ENCODE results near the gene SEMA3D. TPM values are rescaled to one million over a fixed set of nuclear protein-coding genes. Genes with fewer than 3 reads are reported as not detected.

SEMA3D gene
- total and polyA plus RNA-seq, 4 donors, result 0.18 to 1.2 (median 0.72) TPM

- no peak for TF ChIP-seq SP1 (IDR thresholded peaks at IDR 0.05)
- TF ChIP-seq NR2F2 (IDR thresholded peaks at IDR 0.05), result no peak
- no peak for TF ChIP-seq RXRA (IDR thresholded peaks at IDR 0.05)
- TF ChIP-seq TAF1 (conservative IDR thresholded peaks at IDR 0.05), result no peak
- no peak for TF ChIP-seq HNF4A (conservative IDR thresholded peaks at IDR 0.05)
- no peak for TF ChIP-seq CTCF (IDR thresholded peaks at IDR 0.05; ENCODE audit: low read depth, low read length, missing input control)
- no peaks in the 10 kb centered on the region for H3K9me3 ChIP-seq (ENCODE audit: control insufficient read depth in 4 of 4, low read length in 3 of 4)
- no peak overlapping the region for H3K9ac ChIP-seq (ENCODE audit: low read depth in 1 of 2, low read length in 2 of 2)
- no peak overlapping the region for H3K4me3 ChIP-seq (ENCODE audit: low read depth in 1 of 3, low read length in 3 of 3)
- DNase-seq (ENCODE audit: low spot score), result no peak
- WGBS, result 83% methylated on average over 2 of the region's 2 CpGs
- H3K4me1 ChIP-seq (ENCODE audit: control insufficient read depth in 4 of 4, insufficient read depth in 4 of 4, low read length in 3 of 4), result no peaks in the 10 kb centered on the region
- H3K36me3 ChIP-seq (ENCODE audit: control insufficient read depth in 4 of 4, insufficient read depth in 3 of 4, low read depth in 1 of 4, low read length in 3 of 4), result no peaks in the 10 kb centered on the region
- no peak overlapping the region for H3K27ac ChIP-seq (ENCODE audit: low read depth in 1 of 2, low read length in 2 of 2)
- H3K27me3 ChIP-seq (ENCODE audit: control insufficient read depth in 4 of 4, insufficient read depth in 4 of 4, low read length in 3 of 4), result no peaks in the 10 kb centered on the region
Measured at GRCh38 chr7:85232068-85232467, 45.2 kb upstream of the SEMA3D start.

GRCh38 chr7:85230623-85231022 is 43.8 kb upstream of the SEMA3D start:
- WGBS, result 81% methylated on average over 3 of the region's 3 CpGs
- Histone ChIP-seq H3K27ac (ENCODE audit: low read depth in 1 of 2, low read length in 2 of 2) (no peak overlapping the region), H3K27me3 (ENCODE audit: control insufficient read depth in 4 of 4, insufficient read depth in 4 of 4, low read length in 3 of 4) (no peaks in the 10 kb centered on the region), H3K4me3 (ENCODE audit: low read depth in 1 of 3, low read length in 3 of 3) (no peak overlapping the region), H3K36me3 (ENCODE audit: control insufficient read depth in 4 of 4, insufficient read depth in 3 of 4, low read depth in 1 of 4, low read length in 3 of 4) (no peaks in the 10 kb centered on the region), H3K4me1 (ENCODE audit: control insufficient read depth in 4 of 4, insufficient read depth in 4 of 4, low read length in 3 of 4) (no peaks in the 10 kb centered on the region), H3K9ac (ENCODE audit: low read depth in 1 of 2, low read length in 2 of 2) (no peak overlapping the region), H3K9me3 (ENCODE audit: control insufficient read depth in 4 of 4, low read length in 3 of 4) (no peaks in the 10 kb centered on the region)
- TF ChIP-seq REST (IDR thresholded peaks at IDR 0.05) (no peak), YY1 (IDR thresholded peaks at IDR 0.05) (no peak), MAX (IDR thresholded peaks at IDR 0.05) (no peak), FOXA1 (IDR thresholded peaks at IDR 0.05) (no peak), TAF1 (conservative IDR thresholded peaks at IDR 0.05) (no peak), CTCF (IDR thresholded peaks at IDR 0.05; ENCODE audit: low read depth, low read length, missing input control) (no peak), HNF4G (IDR thresholded peaks at IDR 0.05) (no peak), RXRA (IDR thresholded peaks at IDR 0.05) (no peak), HNF4A (conservative IDR thresholded peaks at IDR 0.05) (no peak), SP1 (IDR thresholded peaks at IDR 0.05) (no peak), FOXA2 (IDR thresholded peaks at IDR 0.05) (no peak), NR2F2 (IDR thresholded peaks at IDR 0.05) (no peak), ATF3 (IDR thresholded peaks at IDR 0.05) (no peak), ZBTB33 (IDR thresholded peaks at IDR 0.05) (no peak), GABPA (IDR thresholded peaks at IDR 0.05 in 1 of 2, conservative IDR thresholded peaks at IDR 0.05 in 1 of 2) (no peak), EGR1 (IDR thresholded peaks at IDR 0.05; ENCODE audit: low read depth in 2 of 2) (no peak), JUND (IDR thresholded peaks at IDR 0.05) (no peak), RAD21 (IDR thresholded peaks at IDR 0.05) (no peak)
- DNase-seq (ENCODE audit: low spot score), result no peak

Data from liver (tissue), 9 donors.